K562 (cell line): ENCODE data around the gene ABCC5. TPM values are rescaled to one million over a fixed set of nuclear protein-coding genes. Genes with fewer than 3 reads are reported as not detected.

Experiments
- ATAC-seq: fragments of 200-7000 bp; cut with Tn5 transposase; 3 replicates; pipeline ENCODE4 v1.9.1; 2020; ENCODE audit warnings: moderate library complexity
- BruUV-seq: library from RNA; stranded (reverse); fragments of 400-500 nt; replicated peaks from 2 replicates; lab custom pipeline; 2021; lab: Mats Ljungman, UMichigan
- CTCF ChIA-PET: fragments of 300-600 bp; formaldehyde crosslinking; extraction: SDS; loops from one replicate; lab custom pipeline; 2021; ENCODE audit warnings: low intra/inter-chr PET ratio; lab: Yijun Ruan, JAX
- POLR2A ChIA-PET: fragments of 300-600, 350-650 bp; sonication (Branson Sonifier 250); formaldehyde crosslinking; extraction: SDS; loops from one replicate; lab custom pipeline; 2021; ENCODE audit warnings: antibody characterized with exemption, inconsistent platforms; lab: Yijun Ruan, JAX
- DNase-seq, 4 experiments: peaks; one replicate each; pipeline versions ENCODE4 v3.0.0 to v3.0.0-alpha.2; 2011 to 2018; ENCODE audit warnings: low spot score in 3 of 4, mixed read lengths in 3 of 4; ENCODE audit errors: extremely low read depth in 1 of 4
- FAIRE-seq: peaks from 2 replicates; lab custom pipeline; 2011; peaks lifted over from hg19 to GRCh38; lab: Jason Lieb, UNC
- H2AFZ ChIP-seq: 2 replicates; pipeline ENCODE4 v1.6.0; 2011; ENCODE audit warnings: low read depth, low read length, control low read depth, inconsistent platforms
- H3K27ac ChIP-seq: fragments of 200-600 bp; 3 replicates; pipeline ENCODE4 v1.8.0; 2011; ENCODE audit warnings: low read depth, mild to moderate bottlenecking, control low read depth, inconsistent platforms, low read length, moderate library complexity, mixed read lengths; ENCODE audit errors: extremely low read depth
- H3K27me3 ChIP-seq, 2 experiments: fragments of 300-600 bp in 1 of 2; 2 replicates in 1 of 2; 3 replicates in 1 of 2; pipeline versions ENCODE4 v1.6.0 to v1.8.0; 2011; ENCODE audit warnings: inconsistent platforms in 2 of 2, low read length in 2 of 2, mild to moderate bottlenecking in 1 of 2, mixed read lengths in 1 of 2, moderate library complexity in 1 of 2; ENCODE audit not compliant: control insufficient read depth in 2 of 2, insufficient read depth in 2 of 2
- H3K36me3 ChIP-seq: fragments of 300-600 bp; 3 replicates; pipeline ENCODE4 v1.8.0; 2011; ENCODE audit warnings: mild to moderate bottlenecking, low read length, inconsistent platforms; ENCODE audit not compliant: control insufficient read depth, insufficient read depth
- H3K4me1 ChIP-seq, 2 experiments: fragments of 200-600 bp in 1 of 2; replicated peaks in 1 of 2; 2 replicates in 1 of 2; 3 replicates in 1 of 2; pipeline versions ENCODE4 v1.5.1 to v1.8.0; 2011; ENCODE audit warnings: inconsistent platforms in 2 of 2, low read length in 2 of 2, mild to moderate bottlenecking in 1 of 2, mixed read lengths in 1 of 2, moderate library complexity in 1 of 2; ENCODE audit not compliant: control insufficient read depth in 2 of 2, insufficient read depth in 2 of 2
- H3K4me2 ChIP-seq: 2 replicates; pipeline ENCODE4 v1.6.1; 2011; ENCODE audit warnings: low read length, control low read depth, inconsistent platforms, mixed read lengths; ENCODE audit not compliant: insufficient read depth
- H3K4me3 ChIP-seq: fragments of 200-600 bp; sonication (generic), shearing (Covaris generic); 2 replicates; pipeline ENCODE4 v1.5.1; 2016; ENCODE audit warnings: control low read depth, inconsistent platforms
- H3K79me2 ChIP-seq: fragments of 200-600 bp; 3 replicates; pipeline ENCODE4 v1.8.0; 2011; ENCODE audit warnings: low read length, inconsistent platforms; ENCODE audit not compliant: control insufficient read depth, insufficient read depth
- H3K9ac ChIP-seq, 2 experiments: 2 replicates each; pipeline versions ENCODE4 v1.6.0 to v1.6.1; 2011; ENCODE audit warnings: low read depth in 2 of 2, low read length in 2 of 2, control low read depth in 1 of 2, inconsistent platforms in 1 of 2, mild to moderate bottlenecking in 1 of 2, mixed read lengths in 1 of 2; ENCODE audit not compliant: insufficient read depth in 1 of 2
- H3K9me1 ChIP-seq: one replicate; pipeline ENCODE4 v1.6.0; 2011; ENCODE audit warnings: inconsistent platforms, mild to moderate bottlenecking, low read length, moderate library complexity; ENCODE audit not compliant: control insufficient read depth, insufficient read depth
- H3K9me3 ChIP-seq: replicated peaks from 2 replicates; pipeline ENCODE4 v1.5.1; 2011; ENCODE audit warnings: low read depth, low read length, inconsistent platforms; ENCODE audit not compliant: control insufficient read depth, insufficient read depth
- H4K20me1 ChIP-seq: replicated peaks from 2 replicates; pipeline ENCODE4 v1.6.1; 2011; ENCODE audit warnings: low read length, inconsistent platforms, mixed read lengths; ENCODE audit not compliant: control insufficient read depth, insufficient read depth
- CBX2 ChIP-seq: fragments of 200-600 bp; sonication (generic); IDR thresholded peaks from one replicate; pipeline ENCODE4 v1.6.1; 2012; ENCODE audit warnings: mild to moderate bottlenecking, low read length, inconsistent platforms; ENCODE audit not compliant: insufficient read depth, poor library complexity, severe bottlenecking
- CBX8 ChIP-seq: fragments of 200-600 bp; sonication (generic); IDR thresholded peaks from 2 replicates; pipeline ENCODE4 v1.6.1; 2012; ENCODE audit warnings: borderline replicate concordance, mixed run types, low read depth, mild to moderate bottlenecking, moderate library complexity, mixed read lengths, low read length, control low read depth, inconsistent platforms; ENCODE audit not compliant: poor library complexity, severe bottlenecking; ENCODE audit errors: extremely low read depth
- CGGBP1 ChIP-seq: fragments of 250-450 bp; sonication (Bioruptor Pico); IDR thresholded peaks from 2 replicates; pipeline ENCODE4 v1.9.0; 2021; ENCODE audit warnings: mild to moderate bottlenecking
- DACH1 ChIP-seq: fragments of 450-650 bp; IDR thresholded peaks from 2 replicates; pipeline ENCODE4 v1.6.1; 2018; ENCODE audit not compliant: partially characterized antibody
- GABPB2 ChIP-seq: fragments of 250-450 bp; sonication (Bioruptor Pico); conservative IDR thresholded peaks from 2 replicates; pipeline ENCODE4 v1.5.1; 2021; ENCODE audit warnings: mild to moderate bottlenecking
- MECOM ChIP-seq: fragments of 250-450 bp; sonication (Bioruptor Pico); IDR thresholded peaks from 2 replicates; pipeline ENCODE4 v1.8.0; 2022; ENCODE audit warnings: inconsistent platforms
- NCOA2 ChIP-seq, 2 experiments: fragments of 450-650 bp; IDR thresholded peaks; 2 replicates each; pipeline ENCODE4 v1.6.1; 2018; ENCODE audit warnings: mild to moderate bottlenecking in 2 of 2, moderate library complexity in 1 of 2; ENCODE audit not compliant: partially characterized antibody in 2 of 2
- PRDM10 ChIP-seq: fragments of 450-650 bp; IDR thresholded peaks from 2 replicates; pipeline ENCODE4 v1.6.1; 2018; ENCODE audit not compliant: partially characterized antibody
- SRF ChIP-seq, 2 experiments: fragments of 250-450, 450-650 bp in 1 of 2; sonication (Bioruptor Pico) in 1 of 2; sonication (generic) in 1 of 2; formaldehyde crosslinking; IDR thresholded peaks; 2 replicates each; pipeline versions ENCODE4 v1.5.0 to v1.5.1; 2020 to 2022; ENCODE audit warnings: mild to moderate bottlenecking in 1 of 2, missing genetic modification reagents in 1 of 2
- ZBED1 ChIP-seq: IDR thresholded peaks from 2 replicates; pipeline ENCODE4 v1.6.1; 2014
- ZNF12 ChIP-seq: sonication (generic); formaldehyde crosslinking; IDR thresholded peaks from 2 replicates; pipeline ENCODE4 v1.4.0; 2020; ENCODE audit warnings: mild to moderate bottlenecking, missing genetic modification reagents
- ZNF217 ChIP-seq: sonication (generic); formaldehyde crosslinking; IDR thresholded peaks from 2 replicates; pipeline ENCODE4 v1.8.0; 2022; ENCODE audit warnings: mild to moderate bottlenecking, missing genetic modification reagents
- ZNF583 ChIP-seq: fragments of 250-450 bp; sonication (Bioruptor Pico); IDR thresholded peaks from 2 replicates; pipeline ENCODE4 v1.4.0; 2020
- ZZZ3 ChIP-seq: fragments of 450-650 bp; IDR thresholded peaks from 2 replicates; pipeline ENCODE4 v1.6.1; 2016; ENCODE audit warnings: antibody characterized with exemption, mild to moderate bottlenecking, moderate library complexity
- WGBS: fragments of 100-300 bp; shearing (Covaris generic); methylation state at CpG from one replicate; pipeline ENCODE4 v1.1.6; 2016; ENCODE audit warnings: low coverage, mixed read lengths; ENCODE audit not compliant: insufficient coverage; ENCODE audit errors: missing lambda C conversion rate; 5-methylcytosine and 5-hydroxymethylcytosine counted together
- in situ Hi-C: fragments of 300-500 bp; cut with MboI; formaldehyde crosslinking; loops from 4 replicates; pipeline ENCODE4 v1.15.0; 2018; ENCODE audit warnings: inconsistent platforms, mixed read lengths
- intact Hi-C: fragments of 100-400 bp; cut with micrococcal nuclease; formaldehyde crosslinking; loops from 2 replicates; pipeline ENCODE4 v1.14.2; 2022
- polyA plus RNA-seq, 8 experiments: library from polyadenylated mRNA; depleted of rRNA in 4 of 8; stranded (reverse) in 5 of 8; unstranded in 3 of 8; fragments of >200 nt; fragmentation: Nextera tagmentation in 2 of 8; fragmentation: Illumina TruSeq in 1 of 8; extraction: Ambion mirVana in 2 of 8; extraction: Trizol in 1 of 8; gene quantifications; 2 replicates each; pipeline versions ENCODE4 v1.2.1 to v1.2.3, GENCODE V29; 2011 to 2014; ENCODE audit warnings: inconsistent platforms in 1 of 8, missing spikeins in 1 of 8
- total RNA-seq, 7 experiments: library from RNA; depleted of rRNA in 6 of 7; stranded (reverse); fragments of >200 nt in 6 of 7; fragmentation: Illumina TruSeq in 2 of 7; extraction: Trizol in 2 of 7; gene quantifications; 2 replicates each; pipeline versions ENCODE4 v1.2.1 to v1.2.3, GENCODE V29; 2011 to 2021; ENCODE audit warnings: low replicate concordance in 1 of 7

Gene ABCC5
- total and polyA plus RNA-seq, 9 of the 15 experiments (the other 6 are each of a cell fraction or from before 2014, with no cell fraction given), result 22.0 to 53.0 (median 41.9) TPM

- in situ Hi-C loops, result no loop called here
- POLR2A ChIA-PET, result no interaction called here
- ATAC-seq (no peak), DNase-seq (no peak), FAIRE-seq (no peak)
- CTCF ChIA-PET, result no interaction called here
- no peak overlapping the region for H2AFZ ChIP-seq
- no peaks in the 10 kb centered on the region for H4K20me1 ChIP-seq
- no TSS peak for BruUV-seq
- H3K4me1 ChIP-seq, result no peaks in the 10 kb centered on the region
- no peak for TF ChIP-seq SRF (CRISPR knock-in tag; IDR thresholded peaks at IDR 0.05)
- TF ChIP-seq ZZZ3, result no peak
- TF ChIP-seq GABPB2 (CRISPR knock-in tag), result no peak
- TF ChIP-seq MECOM (CRISPR knock-in tag), result no peak
- no peaks in the 10 kb centered on the region for H3K9me3 ChIP-seq
- no peak overlapping the region for H3K9ac ChIP-seq
- H3K4me3 ChIP-seq, result no peak overlapping the region
- H3K4me2 ChIP-seq, result no peak overlapping the region
- H3K9me1 ChIP-seq, result no peaks in the 10 kb centered on the region
- H3K36me3 ChIP-seq, result peaks cover 46% of the 10 kb centered on the region
- no peaks in the 10 kb centered on the region for H3K79me2 ChIP-seq
- no peak overlapping the region for H3K27ac ChIP-seq
- 88% methylated on average over 15 of the region's 15 CpGs for WGBS
- intact Hi-C loops, result no loop called here
- no peaks in the 10 kb centered on the region for H3K27me3 ChIP-seq
Observed at GRCh38 chr3:183921096-183921495, 96.6 kb downstream of the ABCC5 start.

GRCh38 chr3:183920416-183920815 lies 97.3 kb downstream of the ABCC5 start:
- FAIRE-seq (no peak), ATAC-seq (no peak), DNase-seq (no peak)
- Histone ChIP-seq H3K4me2 (no peak overlapping the region), H2AFZ (no peak overlapping the region), H3K4me3 (no peak overlapping the region), H3K36me3 (peaks cover 44% of the 10 kb centered on the region), H3K4me1 (no peaks in the 10 kb centered on the region), H3K27ac (no peak overlapping the region), H3K79me2 (no peaks in the 10 kb centered on the region), H3K9ac (no peak overlapping the region), H3K9me3 (no peaks in the 10 kb centered on the region), H3K9me1 (no peaks in the 10 kb centered on the region), H3K27me3 (no peaks in the 10 kb centered on the region), H4K20me1 (no peaks in the 10 kb centered on the region)
- CTCF ChIA-PET, result no interaction called here
- intact Hi-C loops (no loop called here), in situ Hi-C loops (no loop called here)
- BruUV-seq, result no TSS peak
- 96% methylated on average over 14 of the region's 14 CpGs for WGBS
- POLR2A ChIA-PET, result no interaction called here
- no peak for TF ChIP-seq ZNF583 (CRISPR knock-in tag)
- no peak for TF ChIP-seq NCOA2 (IDR thresholded peaks at IDR 0.05; ENCODE audit: partially characterized antibody in 2 of 2)
- TF ChIP-seq CGGBP1, result no peak
- TF ChIP-seq ZBED1, result no peak
- no peak for TF ChIP-seq PRDM10
- TF ChIP-seq DACH1, result no peak
- no peak for TF ChIP-seq ZNF217 (CRISPR knock-in tag)
- no peak for TF ChIP-seq CBX8
- no peak for TF ChIP-seq CBX2
- TF ChIP-seq ZNF12 (CRISPR knock-in tag), result no peak
